Muscle layer of duodenum (tissue), 2 donors: ENCODE results near the gene PLXDC2.

Source experiments
- H3K27ac ChIP-seq: one replicate; pipeline ENCODE4 v1.7.0; 2013; ENCODE audit warnings: mild to moderate bottlenecking, low read length
- H3K27me3 ChIP-seq: one replicate; pipeline ENCODE4 v1.7.0; 2013; ENCODE audit warnings: low read depth, mild to moderate bottlenecking, control low read depth, low read length
- H3K36me3 ChIP-seq, 2 donors: one replicate each; pipeline ENCODE4 v1.7.0; 2013; ENCODE audit warnings: low read length in 2 of 2, control low read depth in 1 of 2, mild to moderate bottlenecking in 1 of 2; ENCODE audit not compliant: insufficient read depth in 2 of 2, control insufficient read depth in 1 of 2
- H3K4me1 ChIP-seq, 2 donors: one replicate each; pipeline ENCODE4 v1.7.0; 2013; ENCODE audit warnings: low read length in 2 of 2, mild to moderate bottlenecking in 2 of 2, control low read depth in 1 of 2, moderate library complexity in 1 of 2; ENCODE audit not compliant: insufficient read depth in 2 of 2, control insufficient read depth in 1 of 2
- H3K4me3 ChIP-seq, 2 donors: one replicate each; pipeline ENCODE4 v1.7.0; 2013; ENCODE audit warnings: low read length in 2 of 2, low read depth in 1 of 2, mild to moderate bottlenecking in 1 of 2
- H3K9me3 ChIP-seq, 2 donors: one replicate each; pipeline ENCODE4 v1.7.0; 2013; ENCODE audit warnings: low read length in 2 of 2, control low read depth in 1 of 2, mild to moderate bottlenecking in 1 of 2; ENCODE audit not compliant: control insufficient read depth in 1 of 2
- donor health status: healthy.

Gene PLXDC2

DNA sequence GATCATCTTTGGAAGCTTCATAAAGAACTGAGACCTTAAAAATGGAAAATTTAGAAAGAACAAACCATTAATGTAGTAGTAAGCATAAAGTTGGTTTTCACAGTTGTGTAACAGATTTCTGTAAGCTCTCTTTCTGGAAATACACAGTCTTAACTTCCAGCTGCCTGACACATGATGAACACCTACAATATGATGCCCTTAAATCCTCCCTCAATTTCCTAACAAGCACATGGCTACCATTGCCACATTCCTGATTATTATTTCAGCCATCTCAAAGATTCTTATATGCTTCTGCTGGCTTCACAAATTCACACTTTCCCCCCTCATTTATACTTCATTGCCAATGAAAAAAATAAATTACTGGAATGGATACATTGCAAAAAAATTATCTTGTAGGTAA, 49.4 kb downstream of the PLXDC2 start:
- Histone ChIP-seq H3K9me3 (no peaks in the 10 kb centered on the region), H3K27ac (no peak overlapping the region), H3K27me3 (no peaks in the 10 kb centered on the region), H3K4me3 (no peak overlapping the region), H3K36me3 (no peaks in the 10 kb centered on the region), H3K4me1 (peaks cover 0 to 5% of the 10 kb centered on the region in 2 donors)

DNA sequence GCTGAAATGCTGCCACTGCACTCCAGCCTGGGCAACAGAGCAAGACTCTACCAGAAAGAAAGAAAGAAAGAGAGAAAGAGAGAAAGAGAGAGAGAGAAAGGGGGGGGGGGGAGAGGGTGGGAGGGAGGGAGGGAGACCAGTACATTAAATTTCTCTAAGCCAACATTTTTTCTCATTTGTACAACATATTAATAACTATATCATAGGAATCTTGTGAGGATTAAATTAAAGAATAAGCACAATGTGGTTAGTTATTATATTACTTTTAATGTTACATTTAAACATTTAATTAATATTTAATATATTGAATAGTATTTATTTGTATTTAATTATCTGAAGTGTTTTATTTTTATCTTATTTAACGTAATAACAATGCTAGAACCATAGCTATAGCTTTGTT, 53.1 kb downstream of the PLXDC2 start:
- H3K4me1 ChIP-seq: no peaks in the 10 kb centered on the region
- H3K36me3 ChIP-seq: no peaks in the 10 kb centered on the region
- H3K27ac ChIP-seq: no peak overlapping the region
- H3K9me3 ChIP-seq: no peaks in the 10 kb centered on the region
- no peak overlapping the region for H3K4me3 ChIP-seq
- no peaks in the 10 kb centered on the region for H3K27me3 ChIP-seq

DNA sequence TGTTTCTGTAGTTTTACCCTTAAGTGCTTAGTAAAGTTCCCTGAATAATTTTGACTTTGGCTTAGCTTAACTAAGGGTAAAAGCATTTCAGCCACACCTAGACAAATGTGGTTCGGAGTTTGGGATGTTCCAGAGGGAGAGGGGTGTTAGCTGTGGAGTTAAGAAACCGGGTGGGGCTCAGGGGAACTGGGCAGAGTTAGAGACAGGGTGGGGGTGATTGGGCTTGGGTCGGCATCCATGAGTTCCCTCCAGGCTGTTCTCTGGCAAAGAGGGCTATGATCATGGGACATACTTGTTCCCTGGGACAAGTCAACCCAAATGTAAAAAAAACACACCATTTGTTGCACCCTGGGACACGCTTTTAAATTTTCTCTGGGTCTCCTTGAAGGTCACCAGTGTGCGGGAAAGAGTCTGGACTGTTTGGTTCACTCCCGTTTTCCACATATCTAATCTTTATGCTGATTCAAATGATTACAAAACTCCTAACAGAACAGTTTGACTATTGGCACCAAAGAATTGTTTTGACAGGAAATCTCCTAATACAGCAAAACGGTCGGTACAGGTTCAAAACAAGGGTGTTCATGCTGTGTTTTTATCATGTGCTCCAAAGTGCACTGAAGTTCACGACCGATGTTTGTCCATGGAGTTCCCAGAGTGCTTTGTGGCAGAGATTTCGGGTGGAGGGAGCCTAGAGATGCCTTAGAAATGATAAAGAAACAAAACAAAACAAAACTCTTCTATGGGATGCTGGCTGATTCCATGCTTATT, 56.5 kb downstream of the PLXDC2 start:
- Histone ChIP-seq H3K36me3 (no peaks in the 10 kb centered on the region), H3K27ac (no peak overlapping the region), H3K4me1 (peaks cover 0 to 4% of the 10 kb centered on the region in 2 donors), H3K4me3 (no peak overlapping the region), H3K27me3 (no peaks in the 10 kb centered on the region), H3K9me3 (no peaks in the 10 kb centered on the region)

DNA sequence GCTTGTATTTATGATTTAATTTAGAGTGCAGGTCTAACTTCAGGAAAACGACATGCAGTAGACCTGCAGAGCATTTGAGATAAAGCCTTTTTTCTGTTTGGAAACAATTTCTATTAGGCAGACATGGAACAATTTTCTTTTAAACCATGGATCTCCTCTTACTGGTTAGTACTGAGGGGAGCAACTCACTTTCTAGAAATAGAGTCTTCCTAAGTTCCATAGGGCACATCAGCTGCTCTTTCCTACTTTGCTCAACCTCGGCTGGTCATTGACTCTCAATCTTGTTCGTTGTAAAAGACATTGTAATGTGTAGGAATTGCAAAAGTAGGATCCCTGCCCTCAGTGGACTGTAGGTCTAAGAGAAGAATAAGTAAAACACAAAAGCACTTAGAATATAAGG, 58.0 kb downstream of the PLXDC2 start:
- no peak overlapping the region for H3K4me3 ChIP-seq
- peaks cover 0 to 4% of the 10 kb centered on the region in 2 donors for H3K4me1 ChIP-seq
- H3K36me3 ChIP-seq: no peaks in the 10 kb centered on the region
- H3K27me3 ChIP-seq: no peaks in the 10 kb centered on the region
- H3K27ac ChIP-seq: no peak overlapping the region
- H3K9me3 ChIP-seq: no peaks in the 10 kb centered on the region

DNA sequence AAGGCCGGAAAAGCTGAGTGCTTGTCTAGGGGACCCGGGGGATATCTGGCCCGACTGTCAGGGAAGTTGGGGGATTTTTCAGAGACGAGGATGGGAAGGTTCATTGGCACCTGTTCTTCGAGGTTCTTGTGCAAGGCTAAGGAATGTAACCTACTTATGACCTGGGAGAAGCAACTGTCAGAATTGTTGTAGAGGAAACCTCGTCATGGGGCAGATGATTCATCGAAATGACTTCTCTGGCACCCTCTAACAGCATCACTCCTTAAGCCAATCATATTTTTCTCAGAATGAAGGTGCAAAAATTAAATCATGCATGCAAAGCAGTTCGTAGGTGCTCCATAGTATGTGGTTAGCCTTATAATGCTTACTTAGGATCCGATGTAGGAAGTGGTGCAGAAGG, 58.6 kb downstream of the PLXDC2 start:
- Histone ChIP-seq H3K9me3 (no peaks in the 10 kb centered on the region), H3K27ac (no peak overlapping the region), H3K27me3 (no peaks in the 10 kb centered on the region), H3K4me1 (peaks cover 0 to 4% of the 10 kb centered on the region in 2 donors), H3K4me3 (no peak overlapping the region), H3K36me3 (no peaks in the 10 kb centered on the region)

DNA sequence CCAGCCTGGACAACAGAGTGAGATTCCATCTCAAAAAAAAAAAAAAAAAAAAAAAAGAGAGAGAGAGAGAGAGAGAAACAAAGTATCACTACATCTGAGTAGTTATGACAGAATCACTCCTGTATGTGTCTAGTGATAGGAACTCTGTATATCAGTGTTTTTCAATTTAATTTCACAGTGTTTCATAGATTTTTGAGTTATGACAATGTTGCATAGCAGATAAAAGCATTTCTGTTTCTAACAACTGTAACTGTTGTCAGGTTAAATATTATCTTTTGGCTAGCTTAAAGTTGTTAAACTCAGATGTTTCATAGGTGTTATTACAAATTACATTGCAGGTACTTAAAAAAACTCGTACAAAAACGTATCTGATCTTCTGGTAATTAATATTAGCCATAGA, 60.3 kb downstream of the PLXDC2 start:
- Histone ChIP-seq H3K4me3 (no peak overlapping the region), H3K27me3 (no peaks in the 10 kb centered on the region), H3K36me3 (no peaks in the 10 kb centered on the region), H3K4me1 (peaks cover 0 to 4% of the 10 kb centered on the region in 2 donors), H3K9me3 (no peaks in the 10 kb centered on the region), H3K27ac (no peak overlapping the region)

DNA sequence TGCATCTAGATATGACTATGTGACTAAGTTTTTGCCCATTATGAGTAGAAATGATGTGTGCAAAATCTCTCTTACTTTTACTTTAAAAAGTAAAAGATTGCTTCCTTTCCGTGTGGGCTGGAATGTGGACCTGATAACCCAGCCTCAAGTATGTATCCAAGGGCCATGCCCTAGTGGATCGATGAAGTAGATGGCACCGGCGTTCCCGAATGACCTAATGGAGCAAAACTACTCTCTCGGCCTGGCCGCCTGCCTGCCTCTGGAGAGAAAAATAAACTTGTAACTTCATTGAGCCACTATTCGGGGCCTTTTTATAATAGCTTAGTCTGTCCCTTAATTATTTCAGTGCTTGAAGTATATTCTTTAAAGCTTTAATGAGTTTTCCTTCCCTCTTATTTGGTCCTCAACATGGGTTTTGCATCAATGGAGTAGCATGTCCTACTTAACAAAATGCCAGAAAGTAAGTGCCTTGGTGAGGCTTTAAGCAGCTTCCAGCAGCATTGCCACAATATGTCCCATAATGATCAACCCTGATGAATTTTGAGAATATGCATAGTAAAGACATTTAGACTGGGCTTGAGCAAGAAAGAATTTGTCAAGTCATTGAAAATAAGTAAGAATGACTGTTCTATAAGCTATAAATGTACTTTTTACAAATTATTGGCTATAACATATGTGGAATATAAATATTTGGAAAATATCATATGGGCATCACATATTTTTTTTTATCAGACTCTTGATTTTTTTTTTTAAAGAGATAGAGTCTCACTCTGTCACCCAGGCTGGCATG, 61.4 kb downstream of the PLXDC2 start:
- H3K4me3 ChIP-seq: no peak overlapping the region
- no peaks in the 10 kb centered on the region for H3K36me3 ChIP-seq
- H3K4me1 ChIP-seq: peaks cover 0 to 4% of the 10 kb centered on the region in 2 donors
- no peaks in the 10 kb centered on the region for H3K27me3 ChIP-seq
- no peaks in the 10 kb centered on the region for H3K9me3 ChIP-seq
- no peak overlapping the region for H3K27ac ChIP-seq

DNA sequence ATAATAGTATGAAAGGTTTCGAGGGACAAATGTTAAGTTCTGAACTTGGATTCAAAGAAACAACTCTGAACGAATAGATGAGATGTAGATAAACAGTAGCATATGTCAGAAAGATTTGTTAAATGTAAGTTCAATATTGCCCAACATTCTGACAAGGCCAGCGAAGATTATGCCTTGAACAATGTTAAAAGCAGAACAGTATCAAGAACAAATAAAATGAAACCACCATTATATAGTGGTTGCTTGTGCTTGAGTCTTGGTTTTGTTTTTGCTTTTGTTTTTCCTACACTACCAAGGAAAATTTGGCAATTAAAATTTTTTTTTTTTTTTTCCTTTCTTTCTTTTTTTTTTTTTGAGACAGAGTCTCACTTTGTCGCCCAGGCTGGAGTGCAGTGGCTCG, 66.4 kb downstream of the PLXDC2 start:
- Histone ChIP-seq H3K9me3 (no peaks in the 10 kb centered on the region), H3K36me3 (no peaks in the 10 kb centered on the region), H3K4me3 (no peak overlapping the region), H3K27me3 (no peaks in the 10 kb centered on the region), H3K27ac (no peak overlapping the region), H3K4me1 (no peaks in the 10 kb centered on the region)

DNA sequence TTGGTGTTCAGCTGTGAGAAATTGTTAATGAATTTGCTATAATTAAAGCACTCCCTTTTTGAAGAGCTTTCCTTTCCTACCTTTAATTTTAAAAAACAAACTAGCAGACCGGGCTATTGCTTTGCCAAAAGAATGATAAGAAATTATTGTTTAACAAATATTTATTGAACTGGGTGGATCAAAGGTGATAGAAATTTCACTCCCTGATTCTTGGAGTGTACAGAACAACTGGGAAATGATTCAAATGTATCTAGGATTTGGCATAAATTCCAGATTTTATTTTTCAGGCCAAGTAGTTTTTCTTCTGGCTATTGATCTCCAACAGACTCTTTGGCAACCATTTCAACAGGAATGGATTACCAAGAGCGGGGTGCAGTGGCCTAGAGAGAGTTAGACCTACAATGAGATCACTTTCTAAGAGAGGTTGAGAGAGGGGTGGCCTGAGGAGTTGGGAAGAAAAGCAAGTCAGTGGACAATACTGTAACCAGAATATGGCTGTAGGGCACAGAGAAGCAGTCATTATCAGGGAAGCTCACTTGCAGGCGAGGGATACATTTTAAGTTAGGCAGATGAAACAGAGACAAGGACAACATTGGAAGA, 71.9 kb downstream of the PLXDC2 start:
- H3K4me3 ChIP-seq: no peak overlapping the region
- no peaks in the 10 kb centered on the region for H3K36me3 ChIP-seq
- no peaks in the 10 kb centered on the region for H3K4me1 ChIP-seq
- no peak overlapping the region for H3K27ac ChIP-seq
- H3K27me3 ChIP-seq: no peaks in the 10 kb centered on the region
- no peaks in the 10 kb centered on the region for H3K9me3 ChIP-seq

DNA sequence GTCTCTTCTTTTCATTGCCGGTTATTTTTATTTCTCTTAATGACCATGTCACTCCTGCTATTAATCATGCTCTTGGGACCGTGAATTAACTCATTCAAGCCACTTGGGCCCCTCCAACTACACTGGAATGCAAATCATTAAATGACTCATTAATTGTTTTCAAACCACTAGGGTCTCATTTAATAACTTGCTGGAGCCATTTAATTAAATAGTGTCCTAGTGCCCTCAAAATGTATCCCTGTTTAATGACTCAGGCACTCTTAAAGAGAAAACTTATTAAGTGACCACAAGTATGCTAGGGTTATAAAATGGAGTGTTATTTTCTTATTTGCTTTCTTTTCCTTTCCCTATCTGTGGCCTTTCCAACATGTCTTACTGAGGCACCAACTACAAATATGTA, 73.0 kb downstream of the PLXDC2 start:
- Histone ChIP-seq H3K4me3 (no peak overlapping the region), H3K36me3 (no peaks in the 10 kb centered on the region), H3K9me3 (no peaks in the 10 kb centered on the region), H3K27me3 (no peaks in the 10 kb centered on the region), H3K27ac (no peak overlapping the region), H3K4me1 (no peaks in the 10 kb centered on the region)

DNA sequence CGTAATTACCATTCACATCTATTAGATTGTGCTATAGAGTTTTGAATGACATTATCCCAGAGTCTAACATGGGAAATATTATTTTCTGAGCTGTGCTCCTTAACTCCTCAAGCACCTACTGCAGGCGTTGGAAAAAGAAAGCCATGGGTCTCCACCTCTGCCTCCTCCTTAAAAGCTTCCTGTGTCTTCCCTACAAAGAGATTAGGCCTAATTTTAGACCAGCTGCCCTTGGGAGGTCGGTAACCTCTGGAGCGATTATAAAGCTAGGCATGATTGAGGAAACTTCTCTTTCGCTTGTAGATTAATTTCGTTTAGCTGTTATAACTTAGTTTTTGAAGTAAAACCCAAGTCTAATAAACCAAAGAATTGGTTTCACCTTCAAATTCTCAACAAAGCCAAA, 75.2 kb downstream of the PLXDC2 start:
- Histone ChIP-seq H3K4me3 (no peak overlapping the region), H3K9me3 (no peaks in the 10 kb centered on the region), H3K27ac (no peak overlapping the region), H3K4me1 (no peaks in the 10 kb centered on the region), H3K27me3 (no peaks in the 10 kb centered on the region), H3K36me3 (no peaks in the 10 kb centered on the region)
